ENCODE data around the gene RDX. TPM values are rescaled to one million over a fixed set of nuclear protein-coding genes. Genes with fewer than 3 reads are reported as not detected.

The RDX gene
- total RNA-seq, 1 donor from 2014 or later = 105 TPM

DNA sequence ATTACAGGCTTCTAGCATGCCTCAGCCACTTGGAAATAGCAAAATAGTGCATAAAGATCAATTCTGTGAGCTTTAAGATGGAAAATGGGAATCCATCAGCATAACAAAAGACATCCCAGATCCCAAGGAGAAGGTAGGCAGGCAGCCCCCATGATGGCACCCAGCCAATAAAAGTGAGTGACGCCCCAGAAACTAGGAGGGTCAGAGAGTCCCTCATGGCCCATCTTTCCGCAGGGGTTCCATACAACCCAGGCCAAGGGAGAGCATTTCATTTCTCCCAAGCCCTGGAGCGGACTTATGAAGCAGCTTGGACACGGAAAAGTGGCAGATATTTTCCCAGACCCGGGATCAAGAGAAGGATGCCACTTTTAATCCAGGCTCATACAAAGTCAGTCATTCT, 110.0 kb downstream of the RDX start:
- Histone ChIP-seq H3K4me3 (no peak overlapping the region), H3K27me3 (no peaks in the 10 kb centered on the region), H3K4me1 (no peaks in the 10 kb centered on the region), H3K27ac (no peak overlapping the region), H3K9me3 (no peaks in the 10 kb centered on the region), H3K36me3 (no peaks in the 10 kb centered on the region)
- TF ChIP-seq, protein P1, sequence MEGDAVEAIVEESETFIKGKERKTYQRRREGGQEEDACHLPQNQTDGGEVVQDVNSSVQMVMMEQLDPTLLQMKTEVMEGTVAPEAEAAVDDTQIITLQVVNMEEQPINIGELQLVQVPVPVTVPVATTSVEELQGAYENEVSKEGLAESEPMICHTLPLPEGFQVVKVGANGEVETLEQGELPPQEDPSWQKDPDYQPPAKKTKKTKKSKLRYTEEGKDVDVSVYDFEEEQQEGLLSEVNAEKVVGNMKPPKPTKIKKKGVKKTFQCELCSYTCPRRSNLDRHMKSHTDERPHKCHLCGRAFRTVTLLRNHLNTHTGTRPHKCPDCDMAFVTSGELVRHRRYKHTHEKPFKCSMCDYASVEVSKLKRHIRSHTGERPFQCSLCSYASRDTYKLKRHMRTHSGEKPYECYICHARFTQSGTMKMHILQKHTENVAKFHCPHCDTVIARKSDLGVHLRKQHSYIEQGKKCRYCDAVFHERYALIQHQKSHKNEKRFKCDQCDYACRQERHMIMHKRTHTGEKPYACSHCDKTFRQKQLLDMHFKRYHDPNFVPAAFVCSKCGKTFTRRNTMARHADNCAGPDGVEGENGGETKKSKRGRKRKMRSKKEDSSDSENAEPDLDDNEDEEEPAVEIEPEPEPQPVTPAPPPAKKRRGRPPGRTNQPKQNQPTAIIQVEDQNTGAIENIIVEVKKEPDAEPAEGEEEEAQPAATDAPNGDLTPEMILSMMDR (IDR thresholded peaks at IDR 0.05) = no peak
- intact Hi-C loops (cut with DNase I) = no loop called here
- DNase-seq (ENCODE audit: low spot score in 2 of 2) = no peak

DNA sequence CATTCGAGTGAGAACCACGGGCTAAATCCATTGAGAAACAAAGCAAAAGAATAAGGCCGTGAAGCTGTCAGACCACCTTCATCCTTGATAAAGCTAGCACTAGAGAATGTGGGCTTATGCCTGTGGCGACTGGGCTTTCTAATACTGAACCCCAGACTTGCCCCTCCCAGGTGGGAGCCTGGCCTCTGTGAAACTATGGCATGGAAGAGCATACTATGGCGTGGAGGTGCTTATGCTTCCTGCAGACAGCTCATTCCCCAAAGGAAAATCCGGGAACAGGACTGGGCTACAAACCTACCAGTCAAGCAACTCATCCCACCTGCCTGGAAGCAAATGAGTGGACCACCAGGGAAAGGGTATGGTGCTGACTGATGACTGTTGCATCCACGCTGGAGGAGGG, 110.8 kb downstream of the RDX start:
- no peaks in the 10 kb centered on the region for H3K4me1 ChIP-seq
- H3K27ac ChIP-seq = no peak overlapping the region
- no peaks in the 10 kb centered on the region for H3K36me3 ChIP-seq
- H3K4me3 ChIP-seq = no peak overlapping the region
- intact Hi-C loops (cut with DNase I) = no loop called here
- H3K27me3 ChIP-seq = no peaks in the 10 kb centered on the region
- TF ChIP-seq, protein P1 (IDR thresholded peaks at IDR 0.05) = no peak
- H3K9me3 ChIP-seq = no peaks in the 10 kb centered on the region
- no peak for DNase-seq (ENCODE audit: low spot score in 2 of 2)

DNA sequence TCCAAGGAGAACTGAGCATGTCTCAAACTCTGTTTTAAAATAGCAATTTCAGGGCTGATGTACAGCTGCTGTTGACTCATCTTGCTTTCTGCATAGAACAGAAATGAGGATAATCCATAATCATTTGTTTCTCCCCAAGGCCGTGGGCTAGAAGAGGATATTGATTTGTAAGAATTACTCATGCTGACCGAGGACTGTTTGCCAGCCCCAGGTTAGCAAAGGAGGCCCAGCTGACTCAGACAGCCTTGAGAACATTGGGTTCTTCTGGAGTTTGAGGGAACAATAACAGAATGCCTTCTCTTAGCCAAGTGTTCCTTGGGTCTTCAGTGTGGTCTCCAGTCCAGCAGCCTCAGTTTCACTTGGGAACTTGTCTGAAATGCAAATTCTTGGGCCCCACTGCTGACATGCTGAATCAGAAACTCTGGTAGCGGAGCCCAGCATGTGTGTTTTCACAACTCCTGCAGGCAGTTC, 111.3 kb downstream of the RDX start:
- no peaks in the 10 kb centered on the region for H3K9me3 ChIP-seq
- no peak overlapping the region for H3K27ac ChIP-seq
- TF ChIP-seq, protein P1 (IDR thresholded peaks at IDR 0.05) = no peak
- DNase-seq (ENCODE audit: low spot score in 2 of 2) = no peak
- H3K4me3 ChIP-seq = no peak overlapping the region
- intact Hi-C loops (cut with DNase I) = no loop called here
- H3K4me1 ChIP-seq = no peaks in the 10 kb centered on the region
- no peaks in the 10 kb centered on the region for H3K36me3 ChIP-seq
- no peaks in the 10 kb centered on the region for H3K27me3 ChIP-seq

DNA sequence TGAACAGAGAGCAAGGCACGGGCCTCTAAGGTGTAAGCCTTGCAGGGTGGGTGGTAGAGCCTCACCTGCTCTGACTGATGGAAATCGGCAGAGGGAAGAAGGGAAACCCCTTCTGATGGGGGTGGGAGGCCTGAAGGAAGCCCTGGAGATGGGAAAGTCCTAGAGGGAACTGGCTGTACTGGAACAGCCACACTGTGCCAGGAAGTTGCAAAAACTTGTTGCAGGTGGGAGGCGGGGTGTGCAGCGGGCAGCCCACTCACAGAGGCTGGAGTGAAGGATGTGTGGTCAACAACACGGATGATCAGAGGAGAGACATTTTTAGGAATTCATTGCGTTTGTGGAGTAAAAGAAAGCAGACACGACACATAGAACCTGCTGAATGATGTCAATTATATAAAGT, 112.0 kb downstream of the RDX start:
- Histone ChIP-seq H3K27ac (no peak overlapping the region), H3K36me3 (no peaks in the 10 kb centered on the region), H3K27me3 (no peaks in the 10 kb centered on the region), H3K4me3 (no peak overlapping the region), H3K4me1 (no peaks in the 10 kb centered on the region), H3K9me3 (no peaks in the 10 kb centered on the region)
- intact Hi-C loops (cut with DNase I) = no loop called here
- TF ChIP-seq, protein P1 (IDR thresholded peaks at IDR 0.05) = no peak
- no peak for DNase-seq (ENCODE audit: low spot score in 2 of 2)

DNA sequence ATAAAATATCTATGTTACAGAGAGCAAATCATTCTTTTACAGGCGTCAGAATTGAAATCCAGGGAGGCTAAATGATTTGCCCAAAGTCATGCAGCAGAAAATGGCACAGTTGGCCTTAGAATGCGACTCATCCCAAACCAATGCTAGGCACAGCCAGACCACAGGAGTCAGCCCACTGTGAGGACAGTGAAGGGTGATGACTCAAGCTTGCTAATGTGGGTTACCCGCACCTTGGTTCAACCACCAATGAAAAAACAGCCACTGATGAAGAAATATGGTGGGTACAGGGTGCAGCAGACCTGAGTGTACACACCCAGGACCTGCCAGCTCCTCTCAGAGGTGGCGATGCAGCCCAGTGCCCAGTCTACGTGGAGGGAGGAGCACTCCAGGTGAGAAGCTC, 113.5 kb downstream of the RDX start:
- Histone ChIP-seq H3K27me3 (no peaks in the 10 kb centered on the region), H3K4me3 (no peak overlapping the region), H3K36me3 (no peaks in the 10 kb centered on the region), H3K9me3 (no peaks in the 10 kb centered on the region), H3K4me1 (no peaks in the 10 kb centered on the region), H3K27ac (no peak overlapping the region)
- TF ChIP-seq, protein P1 (IDR thresholded peaks at IDR 0.05) = no peak
- no peak for DNase-seq (ENCODE audit: low spot score in 2 of 2)
- intact Hi-C loops (cut with DNase I) = no loop called here

DNA sequence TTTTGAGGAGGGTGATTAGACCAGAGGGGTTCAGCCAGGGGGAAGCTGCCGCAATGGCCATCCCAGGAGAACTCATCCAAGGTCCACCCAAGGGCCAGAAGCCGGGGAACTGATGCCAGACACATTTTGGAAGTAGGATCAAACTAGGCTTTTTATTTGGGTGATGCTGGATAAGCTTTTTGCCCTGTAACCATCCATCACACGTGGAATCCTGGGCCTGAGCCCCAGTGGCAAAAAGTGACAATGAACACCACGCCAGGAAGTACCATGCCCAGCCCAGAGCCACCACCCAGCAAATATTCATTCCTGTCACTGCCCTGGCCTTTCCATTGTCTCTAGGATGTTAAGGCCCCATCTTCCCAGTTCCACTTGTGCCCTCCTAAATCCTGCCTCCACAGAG, 117.3 kb downstream of the RDX start:
- Histone ChIP-seq H3K27me3 (no peaks in the 10 kb centered on the region), H3K27ac (no peak overlapping the region)

More for the DNA sequence above, 117.3 kb downstream of the RDX start:
- no peak overlapping the region for H3K4me3 ChIP-seq
- intact Hi-C loops (cut with DNase I) = no loop called here
- no peak for DNase-seq (ENCODE audit: low spot score in 2 of 2)
- H3K4me1 ChIP-seq = no peaks in the 10 kb centered on the region
- no peaks in the 10 kb centered on the region for H3K36me3 ChIP-seq
- TF ChIP-seq, protein P1 (IDR thresholded peaks at IDR 0.05) = no peak
- H3K9me3 ChIP-seq = no peaks in the 10 kb centered on the region
